Ovary (tissue), 3 donors: Measurements from ENCODE around the gene ANO7.

Source experiments
- CTCF ChIP-seq, 3 donors: fragments of 450-650 bp in 2 of 3; fragments of 200-600 bp in 1 of 3; IDR thresholded peaks; one replicate each; pipeline versions ENCODE4 v1.5.1 to v1.8.0; 2016 to 2022; ENCODE audit warnings: antibody characterized with exemption in 3 of 3, mild to moderate bottlenecking in 1 of 3
- EP300 ChIP-seq: sonication (generic); formaldehyde crosslinking; IDR thresholded peaks from one replicate; pipeline ENCODE4 v1.6.1; 2017; ENCODE audit warnings: antibody characterized with exemption
- POLR2A ChIP-seq: fragments of 450-650 bp; IDR thresholded peaks from one replicate; pipeline ENCODE4 v1.6.1; 2017; ENCODE audit warnings: antibody characterized with exemption, mild to moderate bottlenecking, moderate library complexity
- donor health status: DM: no; HTN: no; CAD: no.

DNA sequence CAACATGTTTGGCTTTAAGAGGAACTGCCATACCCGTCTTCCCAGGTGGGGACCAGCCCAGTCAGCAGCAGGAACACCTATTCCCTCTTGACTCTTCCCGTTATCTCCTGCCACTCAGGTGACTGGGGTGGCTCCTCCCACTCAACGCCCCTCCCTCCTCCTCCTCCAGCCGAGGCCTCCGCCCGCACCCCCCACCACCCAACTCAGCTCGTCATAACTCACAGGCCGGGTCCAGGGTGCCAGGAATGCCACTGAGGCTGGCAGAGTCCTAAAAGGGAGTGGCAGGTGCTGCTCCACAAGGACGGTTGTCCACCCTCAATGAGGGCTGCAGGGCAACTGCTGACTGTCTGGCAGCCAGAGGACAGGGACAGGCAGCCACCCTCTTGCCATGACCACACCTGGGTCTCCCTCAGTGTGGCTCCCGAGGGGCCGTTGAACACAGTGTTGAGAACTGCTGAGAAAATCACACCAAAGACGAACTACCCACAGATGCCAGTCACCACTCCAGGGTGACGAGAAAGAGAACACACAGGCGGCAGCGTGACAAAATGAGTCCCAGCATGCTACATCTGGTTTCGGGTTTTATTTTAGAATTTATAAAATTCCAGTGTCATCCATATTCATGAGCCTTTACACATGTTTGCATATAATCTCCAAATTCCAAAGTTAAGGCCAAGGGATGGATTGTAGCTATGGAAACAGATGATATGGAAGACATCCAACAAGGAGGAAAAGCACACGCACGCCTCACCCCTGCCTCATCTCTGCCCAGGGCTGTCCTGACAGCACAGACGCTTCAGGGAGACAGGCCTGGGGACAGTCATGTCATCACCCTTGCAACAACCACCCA, 38.5 kb downstream of the ANO7 start:
- TF ChIP-seq EP300 (no peak), CTCF (IDR thresholded peaks at IDR 0.05) (no peak), POLR2A (no peak)
